IPS DF 6.9 (cell line): ENCODE results near the gene MINDY4B.
A peak's percentile ranks its signal among the peaks of the same experiment; 100 is the strongest.

ENCODE experiments used
- DNase-seq: peaks from one replicate; pipeline ENCODE4 v3.0.0-alpha.2; 2013; ENCODE audit warnings: low read depth, low spot score
- H3K27ac ChIP-seq: one replicate; pipeline ENCODE4 v1.5.1; 2013; ENCODE audit warnings: low read length, control low read depth
- H3K27me3 ChIP-seq: 2 replicates; pipeline ENCODE4 v1.6.1; 2013; ENCODE audit warnings: mild to moderate bottlenecking, low read length; ENCODE audit not compliant: control insufficient read depth, insufficient read depth
- H3K36me3 ChIP-seq: 2 replicates; pipeline ENCODE4 v1.6.1; 2013; ENCODE audit warnings: low read length; ENCODE audit not compliant: control insufficient read depth, insufficient read depth
- H3K4me1 ChIP-seq: 2 replicates; pipeline ENCODE4 v1.6.1; 2013; ENCODE audit warnings: low read length; ENCODE audit not compliant: control insufficient read depth, insufficient read depth
- H3K4me3 ChIP-seq: 2 replicates; pipeline ENCODE4 v1.5.1; 2013; ENCODE audit warnings: mild to moderate bottlenecking, low read length
- H3K9me3 ChIP-seq: 2 replicates; pipeline ENCODE4 v1.6.1; 2013; ENCODE audit warnings: low read length, inconsistent platforms; ENCODE audit not compliant: control insufficient read depth, insufficient read depth
- WGBS: extraction: QIAGEN DNeasy Blood & Tissue Kit; methylation state at CpG from one replicate; pipeline ENCODE4 v1.1.7; 2013; ENCODE audit warnings: mixed read lengths, missing lambda C conversion rate; ENCODE audit not compliant: insufficient read length, insufficient coverage; 5-methylcytosine and 5-hydroxymethylcytosine counted together

The MINDY4B gene

DNA sequence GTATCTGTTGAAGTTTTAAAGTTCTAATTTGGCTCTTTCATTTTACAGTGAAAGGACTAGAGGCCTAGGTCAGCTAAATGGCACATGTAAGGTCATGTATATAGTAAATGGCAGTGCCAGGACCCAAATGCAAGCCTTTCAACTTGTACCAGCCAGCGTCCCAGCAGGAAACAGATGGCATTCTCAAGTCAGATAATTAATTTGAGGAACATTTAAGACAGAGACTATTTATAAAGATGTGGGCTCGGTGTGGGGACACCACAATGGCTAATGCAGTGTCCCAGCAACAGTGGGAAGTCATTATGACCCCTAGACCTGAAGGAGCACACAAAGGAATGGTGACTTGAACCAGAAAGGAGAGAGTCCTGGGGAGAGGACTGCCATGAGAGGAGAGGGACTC lies 6.1 kb downstream of the MINDY4B start:
- Histone ChIP-seq H3K4me1 (no peaks in the 10 kb centered on the region), H3K36me3 (no peaks in the 10 kb centered on the region), H3K27me3 (no peaks in the 10 kb centered on the region), H3K27ac (no peak overlapping the region), H3K4me3 (no peak overlapping the region), H3K9me3 (no peaks in the 10 kb centered on the region)
- WGBS, result no CpG with 5 or more reads among the region's 2 CpGs
- no peak for DNase-seq

- Histone ChIP-seq H3K4me1 (no peaks in the 10 kb centered on the region), H3K9me3 (no peaks in the 10 kb centered on the region), H3K27ac (no peak overlapping the region), H3K36me3 (no peaks in the 10 kb centered on the region), H3K27me3 (no peaks in the 10 kb centered on the region), H3K4me3 (no peak overlapping the region)
- no CpG with 5 or more reads among the region's 3 CpGs for WGBS
- DNase-seq, result no peak
These were observed 7.0 kb downstream of the MINDY4B start for GRCh38 chr3:150898046-150898754.

- no peak for DNase-seq
- WGBS, result no CpG with 5 or more reads among the region's 3 CpGs
- Histone ChIP-seq H3K27ac (no peak overlapping the region), H3K36me3 (no peaks in the 10 kb centered on the region), H3K4me1 (no peaks in the 10 kb centered on the region), H3K27me3 (no peaks in the 10 kb centered on the region), H3K4me3 (no peak overlapping the region), H3K9me3 (no peaks in the 10 kb centered on the region)
These were observed 7.6 kb downstream of the MINDY4B start for GRCh38 chr3:150897592-150897991.

DNA sequence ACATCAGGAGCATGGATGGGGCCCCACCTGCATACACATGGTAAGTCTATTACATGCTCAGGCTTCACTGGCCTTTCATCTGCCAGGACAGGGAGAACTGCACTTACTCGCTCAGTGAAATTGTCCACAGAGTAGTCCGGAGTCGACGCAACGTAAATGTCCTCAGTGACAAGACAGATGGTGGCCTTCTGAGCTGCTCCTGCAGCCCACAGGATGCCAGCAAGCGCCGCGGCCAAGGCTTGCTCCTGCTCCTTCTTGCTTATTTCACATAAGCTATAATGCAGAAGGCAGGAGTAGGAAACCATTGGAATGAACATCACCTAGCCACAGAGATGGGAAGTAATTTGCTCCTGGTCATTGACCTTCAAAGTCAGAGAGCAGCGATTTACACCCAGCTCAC lies 14.4 kb downstream of the MINDY4B start:
- DNase-seq, result no peak
- no CpG with 5 or more reads among the region's 9 CpGs for WGBS
- no peaks in the 10 kb centered on the region for H3K36me3 ChIP-seq
- no peaks in the 10 kb centered on the region for H3K27me3 ChIP-seq
- no peak overlapping the region for H3K4me3 ChIP-seq
- no peaks in the 10 kb centered on the region for H3K4me1 ChIP-seq
- H3K9me3 ChIP-seq, result no peaks in the 10 kb centered on the region
- H3K27ac ChIP-seq, result no peak overlapping the region

DNA sequence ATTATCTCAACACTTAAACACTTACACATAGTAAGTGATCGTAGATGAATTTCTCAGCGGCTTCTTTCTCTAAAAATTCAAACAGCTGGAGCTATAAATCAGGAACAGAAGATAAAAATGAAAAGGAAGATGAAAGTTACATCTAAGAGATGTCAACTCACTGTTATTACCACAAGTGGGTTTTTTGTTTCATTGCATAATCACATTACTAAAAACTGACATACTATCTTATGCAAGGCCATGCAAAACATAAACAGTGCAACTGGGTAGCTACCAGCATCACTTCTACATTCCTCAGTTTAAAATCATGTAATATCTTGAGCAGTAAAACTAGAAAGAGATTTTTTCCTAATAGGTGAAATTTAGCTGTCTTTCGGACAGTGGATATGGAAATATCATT lies 14.9 kb downstream of the MINDY4B start:
- H3K27me3 ChIP-seq, result no peaks in the 10 kb centered on the region
- no peak overlapping the region for H3K4me3 ChIP-seq
- H3K9me3 ChIP-seq, result no peaks in the 10 kb centered on the region
- H3K4me1 ChIP-seq, result no peaks in the 10 kb centered on the region
- no CpG with 5 or more reads among the region's 3 CpGs for WGBS
- no peak for DNase-seq
- H3K36me3 ChIP-seq, result no peaks in the 10 kb centered on the region
- no peak overlapping the region for H3K27ac ChIP-seq

GRCh38 chr3:150889106-150889505 lies 16.1 kb downstream of the MINDY4B start:
- WGBS, result no CpG with 5 or more reads among the region's 6 CpGs
- Histone ChIP-seq H3K4me1 (no peaks in the 10 kb centered on the region), H3K36me3 (no peaks in the 10 kb centered on the region), H3K9me3 (no peaks in the 10 kb centered on the region), H3K4me3 (no peak overlapping the region), H3K27me3 (no peaks in the 10 kb centered on the region), H3K27ac (no peak overlapping the region)
- peak; percentile 9 for DNase-seq

- no CpG with 5 or more reads among the region's 2 CpGs for WGBS
- no peaks in the 10 kb centered on the region for H3K9me3 ChIP-seq
- no peak for DNase-seq
- H3K4me1 ChIP-seq, result no peaks in the 10 kb centered on the region
- H3K27me3 ChIP-seq, result no peaks in the 10 kb centered on the region
- no peak overlapping the region for H3K4me3 ChIP-seq
- no peaks in the 10 kb centered on the region for H3K36me3 ChIP-seq
- H3K27ac ChIP-seq, result no peak overlapping the region
These were observed 18.2 kb downstream of the MINDY4B start for GRCh38 chr3:150887031-150887430.

DNA sequence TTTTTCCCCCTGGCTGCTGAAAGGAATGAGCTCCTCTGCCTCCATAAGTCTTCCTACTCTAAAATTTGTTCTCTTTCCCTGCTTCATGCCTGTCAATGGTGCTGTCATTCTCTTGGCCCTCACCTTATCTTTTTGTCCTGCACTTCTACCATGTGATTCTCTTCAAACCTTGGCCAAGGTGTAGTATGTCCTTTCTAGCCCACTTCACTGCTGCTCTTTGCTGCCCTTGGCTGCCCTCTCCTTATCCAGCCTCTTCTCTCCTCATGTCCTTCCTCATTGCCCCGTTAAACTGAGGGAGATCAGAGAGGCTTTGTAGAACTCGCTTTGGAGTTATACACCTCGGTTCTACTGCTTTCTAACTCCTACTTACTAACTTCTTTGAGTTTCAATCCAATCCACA lies 19.7 kb downstream of the MINDY4B start:
- DNase-seq, result no peak
- H3K4me1 ChIP-seq, result no peaks in the 10 kb centered on the region
- no peaks in the 10 kb centered on the region for H3K27me3 ChIP-seq
- H3K9me3 ChIP-seq, result no peaks in the 10 kb centered on the region
- H3K36me3 ChIP-seq, result no peaks in the 10 kb centered on the region
- no peak overlapping the region for H3K4me3 ChIP-seq
- H3K27ac ChIP-seq, result no peak overlapping the region
- WGBS, result no CpG with 5 or more reads among the region's 3 CpGs

DNA sequence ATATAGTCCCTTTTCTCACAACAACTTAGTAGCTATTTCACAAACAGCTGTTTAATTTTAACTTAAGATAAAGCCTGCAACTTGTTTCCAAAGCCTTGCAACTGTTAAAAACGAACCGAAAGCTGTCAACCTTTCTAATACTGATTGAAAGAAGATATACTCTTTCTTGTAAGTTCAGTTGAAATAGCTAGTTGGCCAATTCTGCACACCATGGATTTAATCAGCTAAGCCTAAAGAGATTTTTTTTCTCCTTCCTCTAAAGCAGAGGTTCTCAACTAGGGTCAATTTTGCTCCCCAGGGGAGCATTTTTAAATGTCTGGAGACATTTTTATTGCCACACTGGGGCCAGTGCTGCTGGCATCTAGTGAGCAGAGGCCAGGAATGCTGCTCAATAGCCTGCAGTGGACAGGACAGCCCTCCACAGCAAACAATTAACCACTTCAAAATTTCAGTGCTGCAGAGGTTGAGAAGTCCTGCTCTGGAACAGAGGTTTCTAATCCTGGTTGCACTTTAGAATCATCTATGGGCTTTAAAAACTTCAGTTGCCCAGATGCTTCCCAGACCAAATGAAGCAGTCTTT lies 26.2 kb downstream of the MINDY4B start:
- no CpG with 5 or more reads among the region's 2 CpGs for WGBS
- Histone ChIP-seq H3K36me3 (no peaks in the 10 kb centered on the region), H3K4me3 (no peak overlapping the region), H3K4me1 (no peaks in the 10 kb centered on the region), H3K27me3 (no peaks in the 10 kb centered on the region), H3K27ac (no peak overlapping the region), H3K9me3 (no peaks in the 10 kb centered on the region)
- no peak for DNase-seq

DNA sequence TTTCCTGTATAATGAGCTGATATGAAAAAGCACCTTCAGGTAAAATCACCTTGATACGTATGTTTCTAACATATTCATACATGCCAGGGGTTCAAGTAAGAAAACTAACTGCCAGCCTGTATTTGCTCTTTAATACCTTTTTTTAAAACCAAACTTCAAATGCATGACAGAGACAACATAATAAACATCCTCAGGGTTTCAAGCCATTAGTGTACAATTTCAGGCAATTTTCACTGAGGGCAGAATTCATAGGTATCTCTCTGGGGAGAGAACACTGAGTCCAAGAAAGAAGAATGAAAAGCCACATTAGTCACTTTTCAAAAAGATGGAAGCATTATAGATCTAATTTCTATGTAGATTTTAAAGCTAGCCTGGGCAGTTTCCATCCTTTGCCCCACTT lies 26.9 kb downstream of the MINDY4B start:
- Histone ChIP-seq H3K27ac (no peak overlapping the region), H3K9me3 (no peaks in the 10 kb centered on the region), H3K36me3 (no peaks in the 10 kb centered on the region), H3K27me3 (no peaks in the 10 kb centered on the region), H3K4me1 (no peaks in the 10 kb centered on the region), H3K4me3 (no peak overlapping the region)
- DNase-seq, result no peak
- WGBS, result no CpG with 5 or more reads among the region's 1 CpG

DNA sequence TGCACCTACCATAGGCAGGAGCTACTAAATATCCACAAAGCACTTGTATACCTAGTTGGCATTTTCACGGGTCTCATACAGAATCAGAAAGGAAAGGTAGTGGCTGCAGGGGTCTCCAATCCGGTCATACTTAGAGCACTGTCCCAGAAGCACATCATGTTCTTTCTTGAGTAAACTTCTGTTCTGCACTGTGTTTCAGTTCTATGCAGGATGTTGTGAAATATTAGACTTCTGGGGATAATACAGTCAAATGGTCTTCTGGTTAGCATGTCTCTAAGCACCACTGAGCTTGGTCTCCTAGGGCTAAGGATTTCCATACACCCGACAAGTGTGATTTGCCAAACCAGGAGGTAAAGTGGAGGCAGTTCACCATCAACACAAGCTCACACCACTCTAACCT lies 27.9 kb downstream of the MINDY4B start:
- no peaks in the 10 kb centered on the region for H3K27me3 ChIP-seq
- H3K27ac ChIP-seq, result no peak overlapping the region
- DNase-seq, result no peak
- H3K4me3 ChIP-seq, result no peak overlapping the region
- WGBS, result no CpG with 5 or more reads among the region's 3 CpGs
- H3K4me1 ChIP-seq, result no peaks in the 10 kb centered on the region
- H3K36me3 ChIP-seq, result no peaks in the 10 kb centered on the region
- no peaks in the 10 kb centered on the region for H3K9me3 ChIP-seq
